T-helper 9 cell (primary cell): Measurements from ENCODE around the gene CRYBB1.

ENCODE experiments used
- DNase-seq: peaks from one replicate; pipeline ENCODE4 v3.0.0-alpha.2; 2020
- total RNA-seq, 2 donors: gene quantifications; one replicate each; lab custom pipeline; 2026; lab: John Stamatoyannopoulos, UW

Gene CRYBB1
- 0 reads per million in 2 donors for total RNA-seq

DNA sequence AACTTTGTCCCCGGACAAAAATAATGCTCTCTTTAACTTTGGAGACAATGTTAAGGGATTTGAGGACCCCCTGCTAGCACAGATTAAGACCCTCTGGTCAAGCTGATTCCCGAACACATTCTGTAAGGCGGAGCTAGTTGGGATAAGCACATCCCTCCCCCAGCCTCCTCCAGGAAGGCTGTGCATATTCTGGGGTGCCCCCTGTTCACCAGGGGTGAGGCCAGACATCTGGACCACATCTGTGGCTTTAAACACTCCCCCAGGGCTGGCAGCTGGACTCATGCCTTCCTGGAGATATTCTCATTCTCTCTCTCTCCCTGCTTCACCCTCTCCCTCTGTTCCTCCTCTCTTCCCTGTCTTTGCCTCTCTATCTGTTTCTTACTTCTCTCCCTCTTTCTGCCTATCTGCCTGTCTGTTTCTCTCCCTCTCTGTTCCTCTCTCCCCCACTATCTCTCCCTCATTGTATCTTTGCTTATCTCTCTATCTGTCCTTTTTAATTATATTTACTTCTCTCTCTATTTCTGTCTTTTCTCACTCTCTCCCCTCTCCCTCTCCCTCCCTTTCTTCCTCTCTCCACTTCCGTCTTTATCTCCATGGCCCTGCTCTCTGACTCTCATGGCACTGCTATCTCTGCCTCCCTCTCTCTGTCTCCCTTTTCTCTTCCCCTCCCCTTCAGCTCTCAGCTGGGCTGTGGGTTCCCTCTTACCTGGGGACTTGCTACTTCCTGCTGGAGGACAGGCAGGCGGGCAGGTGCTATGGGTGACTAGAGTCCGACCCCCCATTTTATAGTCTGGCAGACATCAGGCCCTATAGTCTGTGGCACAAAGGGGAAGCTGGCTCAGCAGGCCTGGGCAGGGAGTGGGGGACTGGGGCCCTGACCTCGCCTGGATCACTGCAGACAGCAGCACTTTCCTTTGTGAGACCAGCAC, at the start of gene CRYBB1:
CRYBB1 (minus strand) TSS at position 757 of the 929 bp plus-strand sequence. CDS start 1,708 bp downstream, outside the sequence.
- DNase-seq, result no peak

GRCh38 chr22:26667140-26667539, 49.3 kb upstream of the CRYBB1 start:
- DNase-seq, result no peak

GRCh38 chr22:26665813-26666231, 48.0 kb upstream of the CRYBB1 start:
- no peak for DNase-seq

DNA sequence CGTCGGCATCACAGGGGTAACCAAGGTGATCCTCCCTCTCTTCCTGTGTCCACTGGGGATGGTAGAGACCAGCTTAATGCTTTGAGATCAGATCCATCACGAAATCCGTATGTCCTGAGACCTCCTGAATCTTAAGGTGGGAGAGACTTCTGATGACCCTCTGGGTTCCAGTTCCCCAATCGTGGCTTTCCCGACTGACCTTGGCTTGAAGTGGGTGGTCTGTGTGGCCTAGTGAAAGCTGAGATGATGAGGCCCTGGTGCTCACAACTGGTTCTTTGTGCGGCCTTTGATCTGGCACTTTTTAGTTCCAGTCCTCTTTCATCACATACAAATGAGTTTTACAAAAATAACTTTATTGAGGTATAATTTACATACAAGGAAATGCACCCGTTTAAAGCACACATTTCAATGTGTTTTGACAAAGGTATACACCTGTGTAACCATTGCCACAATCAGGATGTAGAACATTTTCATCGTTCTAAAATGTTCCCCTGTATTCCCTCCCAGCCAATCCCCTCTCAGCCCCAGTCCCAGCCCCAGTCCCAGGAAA, 45.6 kb upstream of the CRYBB1 start:
- no peak for DNase-seq

DNA sequence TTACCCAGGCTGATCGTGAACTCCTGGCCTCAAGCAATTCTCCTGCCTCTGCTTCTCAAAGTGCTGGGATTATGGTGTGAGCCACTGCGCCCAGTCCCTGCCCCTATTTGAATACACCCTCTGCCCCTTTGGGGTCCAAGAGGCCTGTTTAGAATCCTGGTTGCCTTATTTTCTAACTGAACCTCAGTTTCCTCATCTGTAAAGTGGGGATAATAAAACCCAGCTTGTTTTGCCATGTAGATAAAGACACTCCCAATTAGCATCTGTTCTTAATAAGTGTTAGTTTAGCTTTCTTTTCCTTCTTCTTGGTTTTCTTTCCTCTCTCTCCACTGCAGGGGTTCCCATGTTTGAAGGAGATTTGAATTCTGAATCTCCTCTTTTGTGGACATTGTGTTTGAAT, 44.3 kb upstream of the CRYBB1 start:
- no peak for DNase-seq

DNA sequence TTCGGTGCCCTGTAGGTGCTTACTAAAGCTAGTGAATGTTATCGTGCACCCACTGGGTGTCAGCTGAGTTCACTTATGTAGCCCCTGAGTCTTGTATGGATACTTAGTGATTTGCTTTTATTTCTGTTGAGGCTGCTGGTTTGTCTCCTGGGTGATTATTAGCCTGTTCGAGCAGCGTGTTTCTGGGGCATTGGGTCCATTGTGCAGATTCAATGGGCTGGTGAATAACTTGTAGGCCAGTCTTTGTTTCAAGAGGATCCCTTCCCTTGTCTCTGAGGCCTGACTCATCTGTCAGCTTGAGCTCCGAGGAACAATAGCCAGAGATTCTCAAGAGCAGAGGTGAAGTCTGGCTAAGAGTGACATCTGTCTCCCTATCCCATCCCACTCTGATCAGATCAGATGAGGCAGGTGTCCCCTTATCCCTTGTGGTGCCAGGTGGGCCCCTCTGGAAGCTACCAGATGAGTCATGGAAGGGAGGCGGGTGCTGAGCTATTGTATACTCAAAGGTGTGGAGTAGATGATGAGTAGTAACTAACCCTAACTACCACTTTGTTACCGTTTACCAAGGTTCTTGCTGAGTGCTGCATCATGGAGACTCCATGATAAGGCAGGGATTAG, 43.2 kb upstream of the CRYBB1 start:
- no peak for DNase-seq

GRCh38 chr22:26660356-26660755, 42.5 kb upstream of the CRYBB1 start:
- DNase-seq, result no peak

DNA sequence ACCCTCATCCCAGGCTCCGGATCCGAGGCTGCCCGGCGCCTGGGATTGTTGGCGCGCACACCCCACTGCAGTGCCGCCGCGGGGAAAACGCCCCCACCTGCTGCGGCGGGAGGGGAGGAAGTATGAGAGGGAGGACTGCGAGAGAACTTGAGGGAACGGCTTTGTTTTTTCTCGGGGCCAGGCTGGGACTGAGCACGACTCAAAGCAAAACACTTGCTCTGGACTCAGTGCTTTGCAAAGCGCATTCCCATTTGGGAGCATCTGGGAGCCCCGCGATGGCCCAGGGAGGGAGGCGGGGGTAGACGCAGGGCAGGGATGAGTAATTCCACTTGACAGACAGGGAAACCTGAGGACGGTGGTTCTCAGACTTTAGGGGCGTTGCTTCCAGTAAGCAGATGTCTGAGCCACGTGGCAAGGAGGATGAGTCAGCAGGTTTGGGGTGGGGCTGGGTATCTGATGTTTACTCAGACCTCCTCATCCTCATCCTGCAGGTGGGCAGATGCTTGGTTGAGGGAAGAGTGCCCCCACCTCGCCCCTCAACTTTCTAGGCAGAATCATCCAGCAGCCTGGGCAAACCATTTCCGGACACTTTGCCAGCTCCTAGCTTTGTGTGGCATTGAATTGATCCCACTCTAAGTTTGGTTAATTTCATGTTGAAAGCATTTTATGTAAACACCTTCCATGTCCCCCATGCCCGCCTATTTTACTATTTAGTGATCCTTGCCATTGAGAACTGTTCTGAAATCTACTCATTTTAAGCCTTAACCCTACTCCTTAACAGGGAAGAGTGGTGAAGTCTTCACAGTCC, 41.0 kb upstream of the CRYBB1 start:
- peak; percentile 54 for DNase-seq

DNA sequence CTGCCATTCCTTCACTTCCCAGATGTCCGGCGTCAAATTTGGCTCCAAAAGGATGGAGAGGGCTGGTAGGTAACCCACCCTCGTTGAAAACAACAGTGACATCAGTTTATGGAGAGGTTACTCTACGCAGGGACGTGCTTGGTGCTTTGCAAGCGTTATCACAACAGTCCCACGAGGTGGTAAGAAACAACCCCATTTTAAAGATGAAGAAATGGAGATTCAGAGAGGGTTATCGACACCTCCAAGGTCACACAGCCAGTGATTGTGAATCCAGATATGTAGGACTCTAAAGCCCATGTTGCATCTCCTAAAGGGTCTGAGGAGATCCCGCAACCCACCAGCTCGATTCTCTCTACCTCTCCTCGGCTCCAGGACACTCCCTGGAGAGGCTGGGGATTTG, 40.3 kb upstream of the CRYBB1 start:
- no peak for DNase-seq

- DNase-seq, result peak; percentile 61
These were observed 39.3 kb upstream of the CRYBB1 start, which contains the start of gene MIAT for GRCh38 chr22:26656891-26657851. Gene MIAT (plus strand): TSS chr22:26657588.

DNA sequence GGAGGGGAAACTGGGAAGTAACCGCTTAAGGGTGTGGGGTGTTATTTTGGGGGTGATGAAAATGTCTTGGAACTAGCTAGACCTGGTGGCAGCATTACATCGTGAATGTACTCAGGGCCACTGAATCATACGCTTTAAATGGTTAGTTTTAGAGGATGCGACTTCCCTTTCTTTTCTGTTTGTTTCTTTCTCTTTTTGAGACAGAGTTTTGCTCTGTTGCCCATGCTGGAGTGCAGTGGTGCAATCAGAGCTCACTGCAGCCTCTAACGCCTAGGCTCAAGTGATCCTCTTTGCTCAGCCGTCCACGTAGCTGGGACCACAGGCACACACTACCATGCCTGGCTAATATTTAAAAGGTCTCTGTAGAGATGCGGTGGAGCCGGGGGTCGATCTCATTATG, 34.0 kb upstream of the CRYBB1 start:
- DNase-seq, result no peak

DNA sequence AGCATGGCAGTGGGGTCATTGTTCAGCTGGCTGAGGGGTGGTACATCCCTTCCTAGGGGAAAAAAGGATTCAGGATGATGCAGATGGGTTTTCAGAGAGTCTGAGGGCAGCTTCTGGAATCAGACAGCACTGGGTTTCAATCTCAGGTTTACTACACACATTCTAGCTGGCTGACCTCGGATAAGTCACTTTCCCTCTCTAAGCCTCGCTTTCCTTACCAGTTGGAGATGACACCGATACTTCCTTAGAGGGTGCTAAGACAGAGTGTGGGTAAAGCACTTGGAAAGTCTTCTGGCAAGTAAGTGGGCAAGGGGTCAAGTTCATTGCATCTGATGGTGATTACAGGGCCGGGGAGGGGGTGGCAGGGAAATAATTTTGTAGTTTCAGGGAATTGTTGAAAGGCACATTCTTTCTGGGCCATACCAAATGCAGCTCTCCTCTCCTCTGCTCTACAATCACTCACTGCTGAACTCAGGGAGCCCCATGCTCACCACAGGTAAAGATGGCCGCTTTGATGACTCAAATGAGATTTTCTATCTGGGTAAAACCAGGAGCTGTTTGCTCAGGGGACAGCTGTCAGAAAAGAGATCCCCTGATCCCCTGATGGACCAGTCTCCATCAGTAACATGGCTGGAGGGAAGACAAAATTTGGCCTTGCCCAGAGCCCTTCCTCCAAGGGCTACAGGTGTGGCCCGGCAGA, 33.0 kb upstream of the CRYBB1 start:
- no peak for DNase-seq

- DNase-seq, result no peak
These were observed 30.9 kb upstream of the CRYBB1 start for GRCh38 chr22:26648528-26649388.

- peak; percentile 29 for DNase-seq
These were observed 30.2 kb upstream of the CRYBB1 start for GRCh38 chr22:26648011-26648497.

- no peak for DNase-seq
These were observed 28.3 kb upstream of the CRYBB1 start for GRCh38 chr22:26646158-26646557.

GRCh38 chr22:26643418-26644100, 25.7 kb upstream of the CRYBB1 start:
- no peak for DNase-seq

GRCh38 chr22:26642465-26643417, 24.9 kb upstream of the CRYBB1 start:
- DNase-seq, result peak; percentile 53

- no peak for DNase-seq
These were observed 18.5 kb upstream of the CRYBB1 start for GRCh38 chr22:26636296-26636695.
